PFSK-1 (cell line): Measurements from ENCODE around the gene METTL26.

ENCODE experiments used
- POLR2AphosphoS5 ChIP-seq: IDR thresholded peaks from 2 replicates; pipeline ENCODE4 v1.6.1; 2012; ENCODE audit warnings: low read depth, mild to moderate bottlenecking, control low read depth, low read length, moderate library complexity
- SIN3A ChIP-seq: IDR thresholded peaks from 2 replicates; pipeline ENCODE4 v1.6.1; 2012; ENCODE audit warnings: mild to moderate bottlenecking, low read length, moderate library complexity, borderline replicate concordance; ENCODE audit not compliant: insufficient read depth
- TAF1 ChIP-seq: IDR thresholded peaks from 2 replicates; pipeline ENCODE4 v1.6.1; 2012; ENCODE audit warnings: low read length, control low read depth, borderline replicate concordance; ENCODE audit not compliant: insufficient read depth
- TF ChIP-seq, protein P1 (sequence below), 2 experiments: IDR thresholded peaks; 2 replicates each; pipeline versions ENCODE4 v1.6.1 to v1.8.0; 2011 to 2012; ENCODE audit warnings: low read depth in 2 of 2, low read length in 2 of 2, control low read depth in 1 of 2, inconsistent platforms in 1 of 2, mild to moderate bottlenecking in 1 of 2, moderate library complexity in 1 of 2; ENCODE audit not compliant: insufficient read depth in 1 of 2

DNA sequence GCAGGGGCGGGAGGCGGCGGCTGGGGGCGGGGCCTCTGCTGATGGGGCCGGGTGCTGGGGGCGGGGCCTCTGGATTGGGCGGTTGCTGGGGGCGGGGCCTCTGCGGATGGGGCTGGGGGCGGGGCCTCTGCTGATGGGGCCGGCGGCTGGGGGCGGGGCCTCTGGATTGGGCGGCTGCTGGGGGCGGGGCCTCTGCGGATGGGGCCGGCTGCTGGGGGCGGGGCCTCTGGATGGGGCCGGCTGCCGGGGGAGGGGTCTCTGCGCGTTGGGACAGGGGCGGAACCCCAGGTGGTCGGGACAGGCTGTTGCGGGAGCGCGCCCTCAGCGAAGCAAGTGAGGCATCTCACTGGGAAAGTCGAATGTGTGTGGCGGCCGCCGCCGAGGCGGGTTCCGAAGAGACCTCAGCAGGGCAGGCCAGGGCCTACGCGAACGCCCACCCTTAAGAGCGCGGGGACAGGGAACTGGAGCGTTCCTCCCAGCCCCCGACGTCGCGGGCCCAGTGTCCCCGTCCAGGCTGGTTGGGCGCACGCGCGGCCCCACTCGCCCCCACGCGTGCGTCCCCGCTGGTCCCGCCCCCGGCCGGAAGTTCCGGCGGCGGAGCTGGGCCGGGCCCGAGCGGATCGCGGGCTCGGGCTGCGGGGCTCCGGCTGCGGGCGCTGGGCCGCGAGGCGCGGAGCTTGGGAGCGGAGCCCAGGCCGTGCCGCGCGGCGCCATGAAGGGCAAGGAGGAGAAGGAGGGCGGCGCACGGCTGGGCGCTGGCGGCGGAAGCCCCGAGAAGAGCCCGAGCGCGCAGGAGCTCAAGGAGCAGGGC is 43.9 kb upstream of the METTL26 start, which contains the start of gene STUB1:
- TF ChIP-seq POLR2AphosphoS5 (no peak), SIN3A (no peak), TAF1 (no peak)
- TF ChIP-seq, protein P1, sequence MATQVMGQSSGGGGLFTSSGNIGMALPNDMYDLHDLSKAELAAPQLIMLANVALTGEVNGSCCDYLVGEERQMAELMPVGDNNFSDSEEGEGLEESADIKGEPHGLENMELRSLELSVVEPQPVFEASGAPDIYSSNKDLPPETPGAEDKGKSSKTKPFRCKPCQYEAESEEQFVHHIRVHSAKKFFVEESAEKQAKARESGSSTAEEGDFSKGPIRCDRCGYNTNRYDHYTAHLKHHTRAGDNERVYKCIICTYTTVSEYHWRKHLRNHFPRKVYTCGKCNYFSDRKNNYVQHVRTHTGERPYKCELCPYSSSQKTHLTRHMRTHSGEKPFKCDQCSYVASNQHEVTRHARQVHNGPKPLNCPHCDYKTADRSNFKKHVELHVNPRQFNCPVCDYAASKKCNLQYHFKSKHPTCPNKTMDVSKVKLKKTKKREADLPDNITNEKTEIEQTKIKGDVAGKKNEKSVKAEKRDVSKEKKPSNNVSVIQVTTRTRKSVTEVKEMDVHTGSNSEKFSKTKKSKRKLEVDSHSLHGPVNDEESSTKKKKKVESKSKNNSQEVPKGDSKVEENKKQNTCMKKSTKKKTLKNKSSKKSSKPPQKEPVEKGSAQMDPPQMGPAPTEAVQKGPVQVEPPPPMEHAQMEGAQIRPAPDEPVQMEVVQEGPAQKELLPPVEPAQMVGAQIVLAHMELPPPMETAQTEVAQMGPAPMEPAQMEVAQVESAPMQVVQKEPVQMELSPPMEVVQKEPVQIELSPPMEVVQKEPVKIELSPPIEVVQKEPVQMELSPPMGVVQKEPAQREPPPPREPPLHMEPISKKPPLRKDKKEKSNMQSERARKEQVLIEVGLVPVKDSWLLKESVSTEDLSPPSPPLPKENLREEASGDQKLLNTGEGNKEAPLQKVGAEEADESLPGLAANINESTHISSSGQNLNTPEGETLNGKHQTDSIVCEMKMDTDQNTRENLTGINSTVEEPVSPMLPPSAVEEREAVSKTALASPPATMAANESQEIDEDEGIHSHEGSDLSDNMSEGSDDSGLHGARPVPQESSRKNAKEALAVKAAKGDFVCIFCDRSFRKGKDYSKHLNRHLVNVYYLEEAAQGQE (IDR thresholded peaks at IDR 0.05; ENCODE audit: insufficient read depth in 1 of 2, low read depth in 2 of 2, low read length in 2 of 2) = no peak
